NCI-H82 (cell line): Measurements from ENCODE around the gene ETHE1.
A peak's percentile ranks its signal among the peaks of the same experiment; 100 is the strongest.
"Not testable (repeated sequence)": the region's sequence is repeated elsewhere in the genome, so short reads cannot be mapped to it uniquely, and the experiment has no call there.

Source experiments
- DNase-seq: peaks from one replicate; lab custom pipeline; 2025; lab: John Stamatoyannopoulos, UW

Gene ETHE1

GRCh38 chr19:43523696-43524095 lies 3.3 kb downstream of the ETHE1 start:
- DNase-seq, result not testable (repeated sequence)

GRCh38 chr19:43522929-43523328 lies 4.1 kb downstream of the ETHE1 start:
- DNase-seq, result no peak

GRCh38 chr19:43519436-43520088 lies 7.4 kb downstream of the ETHE1 start:
- DNase-seq, result peak; percentile 85

GRCh38 chr19:43518051-43518450 lies 8.9 kb downstream of the ETHE1 start:
- DNase-seq, result no peak

- not testable (repeated sequence) for DNase-seq
Measured at GRCh38 chr19:43512399-43512798, 14.6 kb downstream of the ETHE1 start.

GRCh38 chr19:43511324-43511723 lies 15.7 kb downstream of the ETHE1 start:
- DNase-seq, result no peak

GRCh38 chr19:43510713-43511112 lies 16.3 kb downstream of the ETHE1 start:
- no peak for DNase-seq

GRCh38 chr19:43507880-43508279 lies 19.1 kb downstream of the ETHE1 start:
- no peak for DNase-seq

GRCh38 chr19:43506629-43507028 lies 20.4 kb downstream of the ETHE1 start:
- no peak for DNase-seq

- no peak for DNase-seq
Measured at GRCh38 chr19:43505941-43506340, 21.1 kb downstream of the ETHE1 start.

- no peak for DNase-seq
Measured at GRCh38 chr19:43505186-43505456, 21.9 kb downstream of the ETHE1 start.

GRCh38 chr19:43504426-43505185 lies 22.4 kb downstream of the ETHE1 start, which contains the start of gene PHLDB3:
TSS of gene PHLDB3 (minus strand) at chr19:43504746. CDS start at chr19:43504118, 628 bp downstream.
- DNase-seq, result peak; percentile 62

- peak; percentile 97 for DNase-seq
Measured at GRCh38 chr19:43503501-43504425, 23.2 kb downstream of the ETHE1 start.

- DNase-seq, result no peak
Measured at GRCh38 chr19:43502419-43502976, 24.5 kb downstream of the ETHE1 start.

GRCh38 chr19:43501661-43502418 lies 25.2 kb downstream of the ETHE1 start:
- peak; percentile 84 for DNase-seq

GRCh38 chr19:43499042-43499441 lies 28.0 kb downstream of the ETHE1 start:
- DNase-seq, result no peak

GRCh38 chr19:43498233-43498842 lies 28.7 kb downstream of the ETHE1 start:
- no peak for DNase-seq

- DNase-seq, result no peak
Measured at GRCh38 chr19:43496960-43497359, 30.0 kb downstream of the ETHE1 start.

- no peak for DNase-seq
Measured at GRCh38 chr19:43495082-43495481, 31.9 kb downstream of the ETHE1 start.

- no peak for DNase-seq
Measured at GRCh38 chr19:43490759-43491158, 36.2 kb downstream of the ETHE1 start.

- DNase-seq, result no peak
Measured at GRCh38 chr19:43489979-43490599, 36.9 kb downstream of the ETHE1 start.
